ENCODE measurements around the gene OLFML2A. TPM values are rescaled to one million over a fixed set of nuclear protein-coding genes. Genes with fewer than 3 reads are reported as not detected.
A peak's percentile ranks its signal among the peaks of the same experiment; 100 is the strongest.

Gene OLFML2A
- total RNA-seq, 1 donor = 29.7 TPM

DNA sequence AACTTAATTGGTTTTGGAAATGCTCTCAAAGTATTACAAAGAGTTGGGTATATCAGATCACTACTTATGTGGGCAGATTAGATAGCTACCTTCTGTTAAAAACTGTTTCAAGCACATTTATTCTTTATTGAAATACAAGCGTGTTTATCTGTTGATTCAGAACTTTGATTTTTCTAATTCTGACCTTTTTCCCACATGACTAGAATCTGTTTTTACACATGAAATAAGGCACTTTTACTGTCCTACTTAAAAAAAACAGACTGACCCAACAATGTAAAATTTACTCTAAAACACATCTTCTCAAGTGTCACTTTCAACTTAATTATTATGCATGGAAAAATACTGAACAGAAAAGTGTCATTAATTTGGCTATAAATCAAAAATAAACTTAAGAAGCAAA lies 10.6 kb upstream of the OLFML2A start:
- Histone ChIP-seq H3K9me3 (ENCODE audit: low read depth, low read length) (no peaks in the 10 kb centered on the region), H3K4me2 (ENCODE audit: insufficient read depth, low read length) (no peak overlapping the region), H4K20me1 (ENCODE audit: insufficient read depth, low read length) (peaks cover 11% of the 10 kb centered on the region), H2AFZ (ENCODE audit: low read length) (no peak overlapping the region), H3K4me1 (ENCODE audit: insufficient read depth, low read length) (no peaks in the 10 kb centered on the region), H3K27me3 (ENCODE audit: insufficient read depth, low read length) (peaks cover 93% of the 10 kb centered on the region), H3K27ac (ENCODE audit: low read depth, low read length) (no peak overlapping the region), H3K4me3 (ENCODE audit: insufficient read depth, low read length) (no peak overlapping the region), H3K36me3 (ENCODE audit: insufficient read depth, low read length) (no peaks in the 10 kb centered on the region), H3K79me2 (ENCODE audit: insufficient read depth, low read length) (no peaks in the 10 kb centered on the region)
- TF ChIP-seq, protein P1, sequence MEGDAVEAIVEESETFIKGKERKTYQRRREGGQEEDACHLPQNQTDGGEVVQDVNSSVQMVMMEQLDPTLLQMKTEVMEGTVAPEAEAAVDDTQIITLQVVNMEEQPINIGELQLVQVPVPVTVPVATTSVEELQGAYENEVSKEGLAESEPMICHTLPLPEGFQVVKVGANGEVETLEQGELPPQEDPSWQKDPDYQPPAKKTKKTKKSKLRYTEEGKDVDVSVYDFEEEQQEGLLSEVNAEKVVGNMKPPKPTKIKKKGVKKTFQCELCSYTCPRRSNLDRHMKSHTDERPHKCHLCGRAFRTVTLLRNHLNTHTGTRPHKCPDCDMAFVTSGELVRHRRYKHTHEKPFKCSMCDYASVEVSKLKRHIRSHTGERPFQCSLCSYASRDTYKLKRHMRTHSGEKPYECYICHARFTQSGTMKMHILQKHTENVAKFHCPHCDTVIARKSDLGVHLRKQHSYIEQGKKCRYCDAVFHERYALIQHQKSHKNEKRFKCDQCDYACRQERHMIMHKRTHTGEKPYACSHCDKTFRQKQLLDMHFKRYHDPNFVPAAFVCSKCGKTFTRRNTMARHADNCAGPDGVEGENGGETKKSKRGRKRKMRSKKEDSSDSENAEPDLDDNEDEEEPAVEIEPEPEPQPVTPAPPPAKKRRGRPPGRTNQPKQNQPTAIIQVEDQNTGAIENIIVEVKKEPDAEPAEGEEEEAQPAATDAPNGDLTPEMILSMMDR (IDR thresholded peaks at IDR 0.05; ENCODE audit: extremely low read depth, low read depth, low read length) = no peak
- no peak for DNase-seq (ENCODE audit: insufficient read length, low spot score, missing footprints)

DNA sequence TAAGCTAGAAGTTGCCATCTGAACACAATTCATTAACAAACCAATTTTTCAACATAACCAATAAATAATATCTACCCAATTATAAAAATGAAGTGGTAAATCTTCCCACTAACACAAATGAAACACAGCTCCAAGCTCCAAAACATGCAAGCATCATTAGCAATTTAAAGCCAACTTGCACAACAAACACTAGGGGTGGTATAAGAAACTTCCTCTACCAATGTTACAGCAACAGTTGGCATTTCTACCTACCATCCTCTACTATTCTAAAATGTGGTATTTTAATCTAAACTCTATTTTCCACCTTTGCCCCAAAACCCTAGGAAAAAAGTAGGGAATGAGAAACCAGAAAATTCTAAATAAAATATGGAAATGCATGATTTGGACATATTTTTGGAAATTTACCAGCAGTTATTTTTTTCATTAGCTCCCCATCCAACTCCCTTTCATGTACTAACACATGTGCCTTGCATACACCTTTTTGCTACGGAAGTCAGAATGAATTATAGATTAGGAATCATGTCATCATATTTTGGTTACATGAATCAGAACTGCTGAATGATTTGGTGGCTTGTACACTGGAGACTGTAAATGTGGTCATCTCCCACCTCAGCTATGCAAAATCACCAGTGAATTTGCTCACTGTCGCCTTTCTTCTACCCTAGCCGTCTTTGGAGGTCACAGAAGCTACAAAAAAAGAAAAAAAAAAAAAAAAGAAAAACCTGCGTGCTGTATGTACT lies 9.9 kb upstream of the OLFML2A start:
- no peak overlapping the region for H3K27ac ChIP-seq (ENCODE audit: low read depth, low read length)
- H3K4me1 ChIP-seq (ENCODE audit: insufficient read depth, low read length) = peaks cover 5% of the 10 kb centered on the region
- TF ChIP-seq, protein P1 (IDR thresholded peaks at IDR 0.05; ENCODE audit: extremely low read depth, low read depth, low read length) = peak; percentile 24
- H3K79me2 ChIP-seq (ENCODE audit: insufficient read depth, low read length) = no peaks in the 10 kb centered on the region
- no peak overlapping the region for H2AFZ ChIP-seq (ENCODE audit: low read length)
- no peaks in the 10 kb centered on the region for H3K9me3 ChIP-seq (ENCODE audit: low read depth, low read length)
- DNase-seq (ENCODE audit: insufficient read length, low spot score, missing footprints) = peak; percentile 39
- peaks cover 11% of the 10 kb centered on the region for H4K20me1 ChIP-seq (ENCODE audit: insufficient read depth, low read length)
- no peak overlapping the region for H3K4me2 ChIP-seq (ENCODE audit: insufficient read depth, low read length)
- H3K27me3 ChIP-seq (ENCODE audit: insufficient read depth, low read length) = peaks cover 86% of the 10 kb centered on the region
- H3K36me3 ChIP-seq (ENCODE audit: insufficient read depth, low read length) = no peaks in the 10 kb centered on the region
- H3K4me3 ChIP-seq (ENCODE audit: insufficient read depth, low read length) = no peak overlapping the region

DNA sequence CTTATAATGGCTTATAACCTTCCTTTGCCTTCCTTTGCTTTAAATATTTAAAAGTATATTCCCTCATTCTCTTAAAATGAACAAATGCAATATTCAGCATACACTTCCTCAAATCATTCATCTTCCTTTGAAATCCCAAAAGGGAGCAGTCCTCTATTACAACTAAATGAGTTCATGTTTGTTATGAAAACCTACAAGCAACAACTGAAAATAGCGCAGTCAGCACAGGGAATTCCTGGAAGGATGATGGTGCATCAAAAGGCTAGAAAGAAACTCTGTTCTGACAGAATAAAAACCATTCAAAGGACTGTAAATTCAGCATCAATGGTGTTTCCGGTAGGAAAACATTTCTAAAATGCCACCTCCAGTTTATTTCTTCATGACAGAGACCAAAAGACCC lies 9.1 kb upstream of the OLFML2A start:
- Histone ChIP-seq H2AFZ (ENCODE audit: low read length) (no peak overlapping the region), H3K27me3 (ENCODE audit: insufficient read depth, low read length) (peaks cover 78% of the 10 kb centered on the region), H4K20me1 (ENCODE audit: insufficient read depth, low read length) (peaks cover 11% of the 10 kb centered on the region), H3K4me2 (ENCODE audit: insufficient read depth, low read length) (no peak overlapping the region), H3K9me3 (ENCODE audit: low read depth, low read length) (no peaks in the 10 kb centered on the region), H3K79me2 (ENCODE audit: insufficient read depth, low read length) (no peaks in the 10 kb centered on the region), H3K4me1 (ENCODE audit: insufficient read depth, low read length) (peaks cover 7% of the 10 kb centered on the region), H3K36me3 (ENCODE audit: insufficient read depth, low read length) (no peaks in the 10 kb centered on the region), H3K4me3 (ENCODE audit: insufficient read depth, low read length) (no peak overlapping the region), H3K27ac (ENCODE audit: low read depth, low read length) (no peak overlapping the region)
- TF ChIP-seq, protein P1 (IDR thresholded peaks at IDR 0.05; ENCODE audit: extremely low read depth, low read depth, low read length) = no peak
- peak; percentile 25 for DNase-seq (ENCODE audit: insufficient read length, low spot score, missing footprints)

DNA sequence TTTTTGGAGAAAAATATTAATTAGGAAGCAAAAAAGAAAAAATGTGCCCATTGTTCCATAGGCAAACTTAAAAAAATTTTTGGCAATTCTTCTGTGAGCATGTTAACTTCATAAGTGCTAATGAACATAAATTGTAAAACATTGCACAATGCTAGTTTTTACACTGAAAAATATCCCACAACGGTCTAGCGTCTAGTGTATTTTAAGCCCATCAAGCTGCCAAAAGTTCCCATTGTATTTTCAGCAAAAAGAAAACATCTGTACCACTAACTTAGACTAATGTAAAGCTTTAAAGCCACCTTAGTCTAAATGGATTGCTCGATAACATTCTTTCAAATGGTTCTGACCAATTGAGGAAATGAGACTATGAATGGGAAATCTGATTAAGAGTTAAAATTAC lies 8.6 kb upstream of the OLFML2A start:
- H3K27me3 ChIP-seq (ENCODE audit: insufficient read depth, low read length) = peaks cover 73% of the 10 kb centered on the region
- peaks cover 7% of the 10 kb centered on the region for H3K4me1 ChIP-seq (ENCODE audit: insufficient read depth, low read length)
- no peak overlapping the region for H3K4me2 ChIP-seq (ENCODE audit: insufficient read depth, low read length)
- no peaks in the 10 kb centered on the region for H3K36me3 ChIP-seq (ENCODE audit: insufficient read depth, low read length)
- no peak overlapping the region for H3K4me3 ChIP-seq (ENCODE audit: insufficient read depth, low read length)
- H4K20me1 ChIP-seq (ENCODE audit: insufficient read depth, low read length) = peaks cover 11% of the 10 kb centered on the region
- peak; percentile 86 for DNase-seq (ENCODE audit: insufficient read length, low spot score, missing footprints)
- TF ChIP-seq, protein P1 (IDR thresholded peaks at IDR 0.05; ENCODE audit: extremely low read depth, low read depth, low read length) = no peak
- H3K27ac ChIP-seq (ENCODE audit: low read depth, low read length) = no peak overlapping the region
- H3K79me2 ChIP-seq (ENCODE audit: insufficient read depth, low read length) = no peaks in the 10 kb centered on the region
- H3K9me3 ChIP-seq (ENCODE audit: low read depth, low read length) = no peaks in the 10 kb centered on the region
- no peak overlapping the region for H2AFZ ChIP-seq (ENCODE audit: low read length)
